ENCODE results near the gene BUB1B. TPM values are rescaled to one million over a fixed set of nuclear protein-coding genes. Genes with fewer than 3 reads are reported as not detected.
"Not testable (repeated sequence)": the region's sequence is repeated elsewhere in the genome, so short reads cannot be mapped to it uniquely, and the experiment has no call there.

BUB1B gene
- total RNA-seq, 6 experiments from 2014 or later, result 11.5 to 38.1 (median 29.6) TPM

DNA sequence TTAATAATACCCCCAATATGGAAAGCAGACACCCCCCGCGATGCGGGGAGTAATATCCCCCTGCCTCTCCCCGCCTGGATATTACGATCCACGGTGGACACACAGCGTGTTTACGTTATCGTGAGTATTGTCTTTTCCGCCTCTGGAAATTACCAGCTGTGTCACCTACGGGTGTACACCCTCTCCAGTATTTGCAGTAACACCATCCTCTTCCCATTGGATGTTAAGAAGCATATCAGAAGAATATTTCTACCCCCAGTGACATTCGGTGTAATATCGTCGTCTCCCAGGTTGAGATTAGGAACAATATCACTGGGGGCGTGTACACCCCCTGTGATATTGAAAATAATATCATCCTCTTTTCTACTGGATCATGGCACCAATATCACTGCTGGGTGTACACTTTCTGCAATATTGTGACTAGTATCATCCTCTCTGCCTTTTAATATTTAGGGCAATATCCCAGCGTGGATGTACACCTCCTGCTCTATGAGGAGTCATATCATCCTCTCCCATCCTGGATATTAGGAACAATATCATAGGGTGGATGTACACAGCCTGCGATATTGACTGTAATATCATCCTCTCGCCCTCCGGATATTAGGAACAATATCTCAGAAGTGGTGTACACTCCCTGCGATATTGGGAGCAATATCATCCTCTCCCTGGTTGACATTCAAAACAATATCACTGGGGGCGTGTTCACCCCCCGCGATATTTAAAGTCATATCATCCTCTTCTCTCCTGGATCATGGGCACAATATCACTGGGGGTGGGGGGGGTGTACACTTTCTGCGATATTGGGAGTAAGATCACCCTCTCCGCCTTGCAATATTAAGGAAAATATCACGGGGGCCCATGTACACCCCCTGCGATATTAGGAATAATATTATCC, 31.9 kb upstream of the BUB1B start:
- no peak for DNase-seq
- H3K36me3 Mint-ChIP-seq (ENCODE audit: low read depth), result no peaks in the 10 kb centered on the region
- TF ChIP-seq, protein P1, sequence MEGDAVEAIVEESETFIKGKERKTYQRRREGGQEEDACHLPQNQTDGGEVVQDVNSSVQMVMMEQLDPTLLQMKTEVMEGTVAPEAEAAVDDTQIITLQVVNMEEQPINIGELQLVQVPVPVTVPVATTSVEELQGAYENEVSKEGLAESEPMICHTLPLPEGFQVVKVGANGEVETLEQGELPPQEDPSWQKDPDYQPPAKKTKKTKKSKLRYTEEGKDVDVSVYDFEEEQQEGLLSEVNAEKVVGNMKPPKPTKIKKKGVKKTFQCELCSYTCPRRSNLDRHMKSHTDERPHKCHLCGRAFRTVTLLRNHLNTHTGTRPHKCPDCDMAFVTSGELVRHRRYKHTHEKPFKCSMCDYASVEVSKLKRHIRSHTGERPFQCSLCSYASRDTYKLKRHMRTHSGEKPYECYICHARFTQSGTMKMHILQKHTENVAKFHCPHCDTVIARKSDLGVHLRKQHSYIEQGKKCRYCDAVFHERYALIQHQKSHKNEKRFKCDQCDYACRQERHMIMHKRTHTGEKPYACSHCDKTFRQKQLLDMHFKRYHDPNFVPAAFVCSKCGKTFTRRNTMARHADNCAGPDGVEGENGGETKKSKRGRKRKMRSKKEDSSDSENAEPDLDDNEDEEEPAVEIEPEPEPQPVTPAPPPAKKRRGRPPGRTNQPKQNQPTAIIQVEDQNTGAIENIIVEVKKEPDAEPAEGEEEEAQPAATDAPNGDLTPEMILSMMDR (IDR thresholded peaks at IDR 0.05), result no peak
- no peaks in the 10 kb centered on the region for H3K4me1 Mint-ChIP-seq (ENCODE audit: low read depth)
- H3K27me3 Mint-ChIP-seq (ENCODE audit: insufficient read depth), result peaks cover 9% of the 10 kb centered on the region
- H3K27ac Mint-ChIP-seq, result no peak overlapping the region
- H3K9me3 Mint-ChIP-seq, result no peaks in the 10 kb centered on the region
- H3K4me3 Mint-ChIP-seq, result no peak overlapping the region

DNA sequence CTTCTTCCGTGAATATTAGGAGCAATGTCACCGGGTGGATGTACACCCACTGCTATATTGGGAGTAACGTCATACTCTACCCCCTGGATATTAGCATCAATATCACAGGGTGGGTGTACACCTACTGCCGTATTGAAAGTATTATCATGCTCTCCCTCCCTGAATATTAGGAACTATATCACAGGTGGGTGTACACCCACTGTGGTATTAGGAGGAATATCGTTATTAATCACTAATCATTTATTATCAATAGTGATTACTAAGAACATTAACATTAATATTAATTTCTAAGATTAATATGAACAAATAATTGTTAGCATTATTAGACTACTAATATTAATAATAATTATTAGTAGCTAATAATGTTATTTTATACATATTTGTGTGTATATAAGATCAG, 30.8 kb upstream of the BUB1B start:
- Mint-ChIP-seq H3K36me3 (ENCODE audit: low read depth) (no peaks in the 10 kb centered on the region), H3K4me1 (ENCODE audit: low read depth) (no peaks in the 10 kb centered on the region), H3K27ac (no peak overlapping the region), H3K27me3 (ENCODE audit: insufficient read depth) (peaks cover 9% of the 10 kb centered on the region), H3K4me3 (no peak overlapping the region), H3K9me3 (no peaks in the 10 kb centered on the region)
- no peak for DNase-seq
- TF ChIP-seq, protein P1 (IDR thresholded peaks at IDR 0.05), result no peak

DNA sequence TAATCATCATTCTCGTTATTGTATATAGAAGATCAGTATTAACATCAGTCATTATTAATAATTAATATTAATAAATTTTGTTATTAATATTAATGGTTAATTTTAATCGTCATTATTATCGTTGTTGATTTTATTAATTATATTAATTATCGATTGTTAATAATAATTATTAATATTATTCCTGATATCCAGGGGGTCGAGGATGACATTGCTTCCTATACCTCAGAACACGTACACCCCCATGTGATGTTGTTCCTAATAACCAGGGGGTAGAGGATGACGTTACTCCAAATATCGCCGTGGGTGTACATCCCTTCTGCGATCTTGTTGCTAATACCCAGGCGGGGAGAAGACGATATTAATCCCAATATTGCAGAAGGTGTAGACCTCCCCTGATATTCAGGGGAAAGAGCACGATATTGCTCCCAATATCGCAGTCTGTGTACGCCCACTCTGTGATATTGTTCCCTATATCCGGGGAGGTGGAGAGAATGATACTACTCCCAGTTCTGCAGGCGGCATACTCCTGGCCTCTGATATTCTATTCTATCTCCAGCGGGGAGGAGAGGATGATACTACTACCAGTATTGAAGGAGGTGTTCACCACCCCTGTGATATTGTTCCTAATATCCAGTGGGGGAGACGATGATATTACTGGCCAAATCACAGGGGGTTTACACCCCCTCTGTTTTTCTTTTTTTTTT, 29.9 kb upstream of the BUB1B start:
- no peaks in the 10 kb centered on the region for H3K36me3 Mint-ChIP-seq (ENCODE audit: low read depth)
- no peak for DNase-seq
- H3K9me3 Mint-ChIP-seq, result no peaks in the 10 kb centered on the region
- H3K4me3 Mint-ChIP-seq, result no peak overlapping the region
- TF ChIP-seq, protein P1 (IDR thresholded peaks at IDR 0.05), result no peak
- no peaks in the 10 kb centered on the region for H3K4me1 Mint-ChIP-seq (ENCODE audit: low read depth)
- H3K27me3 Mint-ChIP-seq (ENCODE audit: insufficient read depth), result peaks cover 12% of the 10 kb centered on the region
- H3K27ac Mint-ChIP-seq, result no peak overlapping the region

DNA sequence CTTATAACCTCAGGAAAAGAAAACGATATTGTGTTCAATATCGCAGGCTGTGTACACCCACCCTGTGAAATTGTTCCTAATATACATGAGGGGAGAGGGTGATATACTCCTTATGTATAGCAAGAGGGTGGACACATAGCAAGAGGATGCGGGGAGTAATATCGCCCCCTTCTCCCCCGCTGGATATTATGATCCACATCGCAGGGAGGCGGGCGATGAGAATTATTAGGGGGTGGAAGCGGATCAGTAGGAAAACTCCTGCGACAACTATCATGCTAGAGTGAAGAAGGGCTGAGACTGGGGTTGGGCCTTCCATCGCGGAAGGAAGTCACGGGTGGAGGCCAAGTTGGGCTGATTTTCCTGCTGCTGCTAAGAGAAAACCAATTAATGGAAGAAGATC, 27.3 kb upstream of the BUB1B start:
- DNase-seq, result no peak
- Mint-ChIP-seq H3K27me3 (ENCODE audit: insufficient read depth) (peaks cover 9% of the 10 kb centered on the region), H3K4me3 (no peak overlapping the region), H3K27ac (no peak overlapping the region), H3K9me3 (no peaks in the 10 kb centered on the region), H3K4me1 (ENCODE audit: low read depth) (no peaks in the 10 kb centered on the region), H3K36me3 (ENCODE audit: low read depth) (no peaks in the 10 kb centered on the region)
- TF ChIP-seq, protein P1 (IDR thresholded peaks at IDR 0.05), result no peak

DNA sequence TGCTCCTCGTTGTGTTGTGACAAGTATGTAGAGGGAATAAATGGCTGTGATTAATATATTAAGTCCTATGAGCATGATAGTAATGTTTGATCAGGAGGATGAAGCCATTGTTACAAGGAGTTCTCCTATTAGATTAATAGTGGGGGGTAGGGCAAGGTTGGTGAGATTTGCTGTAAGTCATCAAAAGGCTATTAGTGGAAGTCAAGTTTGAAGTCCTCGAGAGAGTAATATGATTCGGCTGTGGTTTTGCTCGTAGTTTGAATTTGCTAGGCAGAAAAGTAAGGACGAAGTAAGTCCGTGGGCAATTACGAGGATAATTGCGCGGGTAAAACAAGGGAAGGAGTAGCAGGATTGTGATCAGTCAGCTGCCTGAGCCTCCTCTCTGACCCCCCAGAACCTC, 26.0 kb upstream of the BUB1B start:
- Mint-ChIP-seq H3K27me3 (ENCODE audit: insufficient read depth) (peaks cover 5% of the 10 kb centered on the region), H3K27ac (no peak overlapping the region), H3K36me3 (ENCODE audit: low read depth) (no peaks in the 10 kb centered on the region), H3K9me3 (no peaks in the 10 kb centered on the region), H3K4me3 (no peak overlapping the region), H3K4me1 (ENCODE audit: low read depth) (no peaks in the 10 kb centered on the region)
- no peak for DNase-seq
- TF ChIP-seq, protein P1 (IDR thresholded peaks at IDR 0.05), result no peak

DNA sequence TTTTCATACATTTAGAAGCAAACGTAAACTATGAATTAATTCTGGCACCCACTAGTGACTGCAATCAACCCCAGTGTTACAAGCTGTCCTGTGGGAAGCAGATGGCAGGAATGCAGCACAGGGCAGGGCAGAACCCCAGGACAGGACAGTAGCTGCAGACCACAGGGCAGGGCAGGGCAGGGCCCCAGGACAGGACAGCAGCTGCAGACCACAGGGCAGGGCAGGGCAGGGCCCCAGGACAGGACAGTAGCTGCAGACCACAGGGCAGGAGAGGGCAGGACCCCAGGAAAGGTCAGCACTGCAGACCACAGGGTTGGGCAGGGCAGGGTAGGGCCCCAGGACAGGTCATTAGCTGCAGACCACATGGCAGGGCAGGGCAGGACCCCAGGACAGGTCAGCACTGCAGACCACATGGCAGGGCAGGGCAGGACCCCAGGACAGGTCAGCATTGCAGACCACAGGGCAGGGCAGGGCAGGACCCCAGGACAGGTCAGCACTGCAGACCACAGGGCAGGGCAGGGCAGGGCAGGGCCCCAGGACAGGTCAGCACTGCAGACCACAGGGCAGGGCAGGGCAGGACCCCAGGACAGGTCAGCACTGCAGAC, 24.9 kb upstream of the BUB1B start:
- not testable (repeated sequence) for H3K4me3 Mint-ChIP-seq; H3K9me3 Mint-ChIP-seq; H3K36me3 Mint-ChIP-seq (ENCODE audit: low read depth); DNase-seq; H3K4me1 Mint-ChIP-seq (ENCODE audit: low read depth); H3K27ac Mint-ChIP-seq; H3K27me3 Mint-ChIP-seq (ENCODE audit: insufficient read depth)
